GM12878 (cell line): ENCODE results near the gene ZNF214. TPM values are rescaled to one million over a fixed set of nuclear protein-coding genes. Genes with fewer than 3 reads are reported as not detected.

Experiments used
- ATAC-seq: fragments of 200-7000 bp; cut with Tn5 transposase; 3 replicates; pipeline ENCODE4 v1.9.1; 2020; ENCODE audit warnings: mild to moderate bottlenecking, moderate library complexity
- BruUV-seq: library from RNA; stranded (reverse); fragments of 400-500 nt; replicated peaks from 2 replicates; lab custom pipeline; 2021; lab: Mats Ljungman, UMichigan
- CTCF ChIA-PET: fragments of 300-600 bp; sonication (Branson Sonifier 250); formaldehyde crosslinking; extraction: SDS; loops from one replicate; lab custom pipeline; 2021; ENCODE audit warnings: inconsistent platforms; lab: Yijun Ruan, JAX
- POLR2A ChIA-PET: fragments of 350-600 bp; formaldehyde crosslinking; extraction: SDS; loops from one replicate; lab custom pipeline; 2021; ENCODE audit warnings: inconsistent platforms; lab: Charles Lee
- RAD21 ChIA-PET: fragments of 300-600 bp; sonication (Branson Sonifier 250); formaldehyde crosslinking; loops from one replicate; lab custom pipeline; 2023; ENCODE audit warnings: antibody characterized with exemption; ENCODE audit not compliant: unreplicated experiment; lab: Charles Lee
- SMC1A ChIA-PET: fragments of 300-600 bp; sonication (Branson Sonifier 250); formaldehyde crosslinking; loops from one replicate; lab custom pipeline; 2023; ENCODE audit not compliant: unreplicated experiment, uncharacterized antibody; lab: Charles Lee
- DNase-seq: peaks from one replicate; pipeline ENCODE4 v3.0.0-alpha.2; 2011; ENCODE audit warnings: low read depth, low spot score
- FAIRE-seq: peaks from 3 replicates; lab custom pipeline; 2011; peaks lifted over from hg19 to GRCh38; lab: Jason Lieb, UNC
- H2AFZ ChIP-seq: 2 replicates; pipeline ENCODE4 v1.6.0; 2011; ENCODE audit warnings: low read depth, low read length, control low read depth; ENCODE audit not compliant: control insufficient read depth
- H3K27ac ChIP-seq: 2 replicates; pipeline ENCODE4 v1.5.1; 2011; ENCODE audit warnings: control low read depth; ENCODE audit not compliant: control insufficient read depth, insufficient read depth
- H3K27me3 ChIP-seq, 2 experiments: replicated peaks in 1 of 2; 2 replicates each; pipeline versions ENCODE4 v1.6.0 to v1.6.1; 2011; ENCODE audit warnings: low read length in 1 of 2; ENCODE audit not compliant: control insufficient read depth in 2 of 2, insufficient read depth in 2 of 2
- H3K36me3 ChIP-seq, 2 experiments: 2 replicates each; pipeline ENCODE4 v1.5.1; 2011; ENCODE audit warnings: low read length in 1 of 2; ENCODE audit not compliant: control insufficient read depth in 2 of 2, insufficient read depth in 2 of 2
- H3K4me1 ChIP-seq: 2 replicates; pipeline ENCODE4 v1.6.1; 2011; ENCODE audit warnings: mild to moderate bottlenecking, low read length, moderate library complexity, mixed read lengths; ENCODE audit not compliant: control insufficient read depth, insufficient read depth
- H3K4me2 ChIP-seq: 2 replicates; pipeline ENCODE4 v1.6.0; 2011; ENCODE audit warnings: control low read depth; ENCODE audit not compliant: control insufficient read depth, insufficient read depth
- H3K4me3 ChIP-seq: fragments of 200-600 bp; sonication (generic); 2 replicates; pipeline ENCODE4 v1.5.1; 2016
- H3K79me2 ChIP-seq: 2 replicates; pipeline ENCODE4 v1.6.0; 2011; ENCODE audit warnings: low read length; ENCODE audit not compliant: control insufficient read depth, insufficient read depth
- H3K9ac ChIP-seq: 2 replicates; pipeline ENCODE4 v1.8.0; 2011; ENCODE audit warnings: low read length, control low read depth, mixed read lengths; ENCODE audit not compliant: control insufficient read depth, insufficient read depth
- H3K9me3 ChIP-seq: replicated peaks from 3 replicates; pipeline ENCODE4 v1.5.1; 2011; ENCODE audit warnings: mild to moderate bottlenecking, low read length; ENCODE audit not compliant: control insufficient read depth, insufficient read depth
- H4K20me1 ChIP-seq: 2 replicates; pipeline ENCODE4 v1.6.0; 2011; ENCODE audit not compliant: control insufficient read depth, insufficient read depth
- CEBPZ ChIP-seq: fragments of 150-350 bp; IDR thresholded peaks from 2 replicates; pipeline ENCODE4 v1.6.1; 2016; ENCODE audit warnings: low read depth, low read length
- E2F4 ChIP-seq: IDR thresholded peaks from 2 replicates; pipeline ENCODE4 v1.6.1; 2012; ENCODE audit warnings: low read depth, low read length, improper control_type of control experiment
- REST ChIP-seq: IDR thresholded peaks from 2 replicates; pipeline ENCODE4 v1.6.1; 2012; ENCODE audit warnings: mild to moderate bottlenecking, low read depth, low read length
- TBL1XR1 ChIP-seq: IDR thresholded peaks from 2 replicates; pipeline ENCODE4 v1.6.1; 2012; ENCODE audit warnings: low read depth, low read length, improper control_type of control experiment
- YBX1 ChIP-seq: fragments of 450-650 bp; IDR thresholded peaks from 2 replicates; pipeline ENCODE4 v1.6.1; 2016; ENCODE audit warnings: antibody characterized with exemption
- WGBS: methylation state at CpG from one replicate; pipeline ENCODE4 v1.1.6; 2016; ENCODE audit warnings: low lambda C conversion rate; ENCODE audit not compliant: insufficient replicate concordance, insufficient coverage; ENCODE audit errors: missing lambda C conversion rate; 5-methylcytosine and 5-hydroxymethylcytosine counted together
- in situ Hi-C: fragments of 300-500 bp; cut with MboI; formaldehyde crosslinking; loops from 9 replicates; pipeline ENCODE4 v1.14.3; 2018; ENCODE audit warnings: mixed read lengths
- intact Hi-C: fragments of 100-400 bp; cut with micrococcal nuclease; formaldehyde crosslinking; loops from one replicate; pipeline ENCODE4 v1.14.2; 2022; ENCODE audit not compliant: unreplicated experiment
- polyA plus RNA-seq, 11 experiments: library from polyadenylated mRNA; depleted of rRNA in 4 of 11; unstranded in 6 of 11; stranded (reverse) in 5 of 11; fragments of >200 nt; fragmentation: Nextera tagmentation in 4 of 11; fragmentation: Illumina TruSeq in 1 of 11; extraction: Ambion mirVana in 4 of 11; extraction: Trizol in 1 of 11; gene quantifications; 1 replicate in 1 of 11; 2 replicates in 10 of 11; pipeline versions ENCODE4 v1.2.1 to v1.2.3, GENCODE V29; 2011 to 2016; ENCODE audit warnings: inconsistent platforms in 2 of 11, missing spikeins in 2 of 11, low read depth in 1 of 11
- total RNA-seq, 4 experiments: library from RNA; depleted of rRNA in 3 of 4; stranded (reverse); fragments of >200 nt in 3 of 4; fragmentation: Illumina TruSeq in 1 of 4; extraction: Trizol in 1 of 4; gene quantifications; 2 replicates each; pipeline versions ENCODE4 v1.2.1 to v1.2.3, GENCODE V29; 2013 to 2021

The ZNF214 gene
- total and polyA plus RNA-seq, 10 of the 15 experiments (the other 5 are each of a cell fraction or from before 2014, with no cell fraction given), result 0.18 TPM; not detected in 9

GRCh38 chr11:7050191-7050590 is 30.0 kb upstream of the ZNF214 start:
- CTCF ChIA-PET, result no interaction called here

More at GRCh38 chr11:7050191-7050590, 30.0 kb upstream of the ZNF214 start:
- ChIA-PET POLR2A (no interaction called here), SMC1A (no interaction called here), RAD21 (no interaction called here)
- Histone ChIP-seq H3K9ac (no peak overlapping the region), H4K20me1 (no peaks in the 10 kb centered on the region), H3K36me3 (no peaks in the 10 kb centered on the region), H2AFZ (no peak overlapping the region), H3K4me3 (no peak overlapping the region), H3K27ac (no peak overlapping the region), H3K4me1 (no peaks in the 10 kb centered on the region), H3K4me2 (no peak overlapping the region), H3K9me3 (no peaks in the 10 kb centered on the region), H3K27me3 (no peaks in the 10 kb centered on the region; a peak in 1 of 4 replicates), H3K79me2 (no peaks in the 10 kb centered on the region)
- in situ Hi-C loops, result no loop called here
- peak; percentile 60 for ATAC-seq
- FAIRE-seq, result no peak
- 0% methylated on average over 1 of the region's 1 CpG for WGBS
- TF ChIP-seq TBL1XR1, result no peak
- no peak for TF ChIP-seq REST
- TF ChIP-seq CEBPZ, result no peak
- TF ChIP-seq YBX1, result no peak
- no peak for TF ChIP-seq E2F4
- intact Hi-C loops, result no loop called here
- no peak for DNase-seq
- BruUV-seq, result no TSS peak
